Measurements from ENCODE around the gene RAB11A. TPM values are rescaled to one million over a fixed set of nuclear protein-coding genes. Genes with fewer than 3 reads are reported as not detected.

RAB11A gene
- total RNA-seq, 1 donor from 2014 or later = 160 TPM

DNA sequence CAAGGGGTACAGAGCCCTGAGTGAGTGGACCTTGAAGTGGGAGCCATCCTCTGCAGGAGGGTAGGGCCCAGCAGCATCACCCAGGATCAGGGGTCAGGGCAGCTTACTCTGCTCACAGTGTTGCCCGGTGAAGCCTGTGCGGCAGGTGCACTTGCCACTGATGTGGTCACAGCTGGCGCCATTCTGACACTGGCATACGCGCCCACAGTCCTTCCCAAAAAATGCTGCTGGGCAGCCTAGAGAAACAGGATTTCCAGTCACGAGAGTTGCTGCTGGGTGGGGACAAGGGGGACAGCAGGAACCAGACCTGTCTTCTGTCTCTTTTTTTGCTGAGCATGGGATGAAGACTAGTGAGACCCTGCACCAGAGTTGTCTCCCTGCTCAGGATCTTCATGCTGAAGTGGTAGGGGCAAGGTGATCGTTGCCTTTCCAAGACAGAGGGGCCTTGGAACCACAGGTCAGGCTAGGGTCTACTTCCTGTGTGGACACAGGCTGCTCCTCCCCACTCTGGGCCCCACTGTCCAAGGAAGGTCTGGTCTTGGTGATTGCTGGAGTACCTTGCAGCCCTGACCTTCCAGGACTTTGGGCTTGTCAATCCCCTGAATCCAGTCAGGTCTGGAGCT is 46.9 kb downstream of the RAB11A start:
- no peak for DNase-seq (ENCODE audit: low read depth in 2 of 2)

DNA sequence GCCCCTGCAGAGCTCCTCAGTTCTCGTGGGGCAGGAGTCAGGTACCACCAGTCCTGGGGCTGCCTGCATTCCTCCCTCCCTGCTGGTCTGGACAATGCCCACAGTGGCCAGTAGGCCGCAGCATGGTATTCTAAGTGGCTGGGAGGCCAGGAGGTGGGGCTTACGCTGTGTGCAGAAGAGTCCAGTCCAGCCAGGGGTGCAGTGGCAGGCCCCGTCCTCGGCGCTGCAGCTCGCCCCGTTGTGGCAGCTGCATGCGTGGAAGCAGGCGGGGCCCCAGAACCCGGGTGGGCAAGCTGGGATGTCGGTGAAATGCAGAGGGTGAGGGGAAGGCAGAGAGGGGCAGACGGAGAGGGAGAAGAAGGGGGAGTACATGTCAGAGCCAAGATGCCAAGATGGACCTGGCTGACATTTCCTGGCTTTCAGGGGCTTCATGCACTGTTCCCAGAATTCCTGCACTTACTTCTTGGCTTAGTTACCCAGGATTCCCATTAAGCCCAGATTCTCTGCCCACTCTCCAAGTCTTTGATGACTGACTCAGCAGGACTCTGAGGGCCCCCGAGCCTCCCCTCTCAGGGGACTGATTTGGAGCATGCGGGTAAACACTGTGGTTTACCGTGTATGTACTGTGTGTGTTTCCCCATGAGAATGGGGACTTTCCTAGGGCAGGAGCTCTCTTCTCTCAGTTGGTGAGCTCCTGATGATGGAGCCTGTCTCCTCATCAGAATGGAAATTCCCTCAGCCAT is 47.5 kb downstream of the RAB11A start:
- DNase-seq (ENCODE audit: low read depth in 2 of 2) = peak; percentile 65 to 73

DNA sequence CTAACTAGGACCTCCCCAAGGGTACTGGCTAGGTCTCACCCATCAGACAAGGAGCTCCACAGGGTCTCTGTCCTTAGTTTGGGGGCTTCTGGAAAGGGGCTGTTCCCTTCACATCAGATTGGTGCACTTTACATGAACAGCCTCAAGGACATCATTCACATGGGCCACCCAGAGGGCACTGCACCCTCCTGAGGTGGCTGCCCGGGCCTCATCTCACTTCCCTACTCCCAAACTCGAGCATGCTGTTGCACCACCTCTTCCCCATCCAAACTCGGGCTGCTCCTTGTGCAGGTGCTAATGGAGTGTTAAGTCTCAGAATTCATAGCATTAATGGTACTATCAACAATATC is 48.1 kb downstream of the RAB11A start:
- DNase-seq (ENCODE audit: low read depth in 2 of 2) = no peak

DNA sequence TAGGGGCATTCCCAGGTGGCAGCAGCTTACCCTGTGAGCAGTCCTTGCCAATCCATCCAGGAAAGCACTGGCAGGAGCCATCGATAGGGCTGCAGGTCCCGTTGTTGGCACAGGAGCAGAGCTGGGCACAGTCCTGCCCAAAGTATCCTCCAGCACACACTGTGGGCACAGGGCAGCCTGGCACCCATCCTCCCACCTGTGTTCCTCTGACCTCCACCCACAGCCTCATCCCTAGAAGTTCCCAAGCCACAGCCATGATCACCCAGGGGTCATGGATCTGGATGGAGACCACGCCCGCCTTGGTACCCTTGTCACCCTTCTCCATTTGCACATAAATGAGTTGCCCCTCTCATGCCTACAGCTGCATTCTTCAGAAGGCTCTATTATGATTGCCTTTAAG is 48.6 kb downstream of the RAB11A start:
- DNase-seq (ENCODE audit: low read depth in 2 of 2) = no peak

DNA sequence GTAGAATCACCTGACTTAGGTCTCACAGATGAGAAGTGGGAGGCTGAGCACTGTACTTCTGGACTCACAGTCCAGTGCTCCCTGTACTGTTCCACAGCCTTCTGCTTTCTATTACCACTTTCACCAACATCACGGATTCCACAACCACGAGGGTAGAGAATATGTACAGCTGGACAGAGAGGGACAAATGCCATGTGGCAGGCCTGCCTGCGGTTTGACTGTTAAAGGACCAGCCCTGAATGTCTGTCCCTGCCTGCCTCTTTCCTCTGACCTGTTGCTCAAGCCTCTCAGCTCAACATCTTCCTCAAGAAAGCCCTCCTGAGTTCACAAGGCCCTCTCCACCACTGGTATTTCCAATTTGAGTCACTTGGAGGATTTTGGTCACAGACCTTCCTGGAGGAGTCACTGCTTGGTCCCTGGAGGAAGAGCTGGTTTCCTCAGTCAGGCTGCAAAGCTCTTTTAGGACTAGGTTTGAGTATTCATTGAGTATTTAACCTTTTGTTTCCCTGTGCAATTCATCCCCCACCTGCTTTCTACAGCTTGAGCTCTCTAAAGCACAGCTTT is 49.1 kb downstream of the RAB11A start:
- no peak for DNase-seq (ENCODE audit: low read depth in 2 of 2)

DNA sequence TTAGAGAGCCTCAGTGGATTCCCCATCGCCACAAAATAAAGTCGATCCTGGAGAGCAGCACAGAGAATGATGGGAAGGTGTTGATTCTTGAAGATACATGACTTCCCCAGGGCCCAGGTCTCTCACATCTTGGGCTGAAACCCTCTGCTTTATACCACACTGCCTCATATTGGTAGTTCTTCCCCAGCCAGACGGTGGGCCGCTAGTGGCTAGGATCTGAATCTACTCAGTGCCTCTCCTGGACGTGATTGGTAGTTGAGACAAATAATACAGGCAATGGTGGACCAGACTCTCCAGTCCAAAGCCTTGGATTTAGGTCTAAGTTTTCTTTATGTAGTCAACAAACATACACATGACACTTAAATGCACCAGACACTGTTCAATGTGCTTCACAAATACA is 49.7 kb downstream of the RAB11A start:
- no peak for DNase-seq (ENCODE audit: low read depth in 2 of 2)

DNA sequence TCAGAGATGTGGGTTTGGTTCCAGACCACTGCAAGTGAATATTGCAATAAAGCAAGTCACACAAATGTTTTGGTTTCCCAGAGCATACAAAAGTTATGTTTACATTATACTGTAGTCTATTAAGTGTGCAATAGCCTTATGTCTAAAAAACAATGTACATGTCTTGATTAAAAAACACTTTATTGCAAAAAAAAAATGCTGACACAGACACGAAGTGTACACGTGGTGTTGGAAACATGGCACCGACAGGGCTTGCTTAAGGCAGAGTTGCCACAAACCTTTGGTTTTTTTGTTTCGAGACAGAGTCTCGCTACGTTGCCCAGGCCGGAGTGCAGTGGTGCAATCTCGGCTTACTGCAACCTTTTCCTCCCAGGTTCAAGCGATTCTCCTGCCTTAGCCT is 50.1 kb downstream of the RAB11A start:
- DNase-seq (ENCODE audit: low read depth in 2 of 2) = no peak

DNA sequence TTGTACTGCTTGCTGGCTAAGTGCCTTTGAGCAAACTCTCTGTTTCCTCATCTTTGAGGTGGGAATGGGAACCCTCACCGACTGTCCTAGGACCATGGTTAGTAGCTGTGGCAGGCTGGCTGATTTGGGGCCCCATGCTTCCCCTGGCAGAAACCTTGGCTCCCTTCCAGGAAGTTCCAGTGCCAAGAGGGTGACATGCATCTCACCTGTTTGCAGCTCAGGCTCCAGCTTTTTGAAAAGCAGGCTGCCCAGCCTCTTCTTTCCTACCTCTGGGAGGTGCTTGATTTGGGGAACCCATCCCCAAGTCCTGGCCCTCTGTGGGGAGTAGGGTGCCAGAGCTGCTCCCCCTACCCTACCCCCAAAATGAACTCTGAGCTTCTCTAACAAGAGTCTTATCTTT is 50.8 kb downstream of the RAB11A start:
- no peak for DNase-seq (ENCODE audit: low read depth in 2 of 2)

DNA sequence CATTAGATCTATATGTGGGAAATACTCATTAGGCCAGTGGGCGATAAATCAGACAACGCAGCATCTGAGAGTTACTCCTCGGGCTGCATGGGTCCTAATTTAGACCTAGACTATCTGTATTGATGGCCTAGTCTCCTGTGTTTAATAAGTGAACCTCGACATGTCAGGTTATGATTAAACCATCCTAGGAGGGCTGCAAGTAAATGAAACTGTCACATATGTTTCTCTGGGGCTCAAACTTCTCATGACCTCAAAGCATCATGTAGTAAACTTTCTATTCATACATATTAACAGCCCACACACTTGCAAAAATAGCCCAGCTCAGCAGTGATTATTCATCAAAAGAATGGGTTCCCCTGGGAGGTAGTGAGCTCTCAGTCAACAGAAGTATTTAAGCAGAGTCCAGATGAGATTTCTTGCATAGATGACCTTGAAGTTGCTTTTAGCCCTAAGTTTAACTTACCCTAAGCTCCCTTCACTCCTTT is 51.6 kb downstream of the RAB11A start:
- DNase-seq (ENCODE audit: low read depth in 2 of 2) = no peak

DNA sequence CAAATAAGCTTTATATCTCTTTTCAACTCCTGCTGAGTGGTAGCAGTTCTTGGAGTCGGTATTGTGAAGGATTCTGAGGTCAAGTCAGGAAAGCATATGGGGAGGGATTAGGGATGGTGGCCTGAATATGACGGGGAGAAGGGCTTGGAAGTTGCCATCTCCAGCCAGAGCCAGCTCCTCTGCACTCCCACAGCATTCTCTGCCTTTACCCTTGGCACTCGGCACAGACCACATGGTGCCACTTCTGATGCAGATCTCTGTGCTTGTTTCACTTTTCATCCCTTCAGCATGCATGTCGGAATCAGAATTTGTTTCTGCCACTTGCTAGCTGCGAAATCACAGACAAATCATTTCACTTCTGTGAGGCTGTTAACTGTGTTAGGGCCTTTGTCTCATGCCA is 52.5 kb downstream of the RAB11A start:
- DNase-seq (ENCODE audit: low read depth in 2 of 2) = no peak

DNA sequence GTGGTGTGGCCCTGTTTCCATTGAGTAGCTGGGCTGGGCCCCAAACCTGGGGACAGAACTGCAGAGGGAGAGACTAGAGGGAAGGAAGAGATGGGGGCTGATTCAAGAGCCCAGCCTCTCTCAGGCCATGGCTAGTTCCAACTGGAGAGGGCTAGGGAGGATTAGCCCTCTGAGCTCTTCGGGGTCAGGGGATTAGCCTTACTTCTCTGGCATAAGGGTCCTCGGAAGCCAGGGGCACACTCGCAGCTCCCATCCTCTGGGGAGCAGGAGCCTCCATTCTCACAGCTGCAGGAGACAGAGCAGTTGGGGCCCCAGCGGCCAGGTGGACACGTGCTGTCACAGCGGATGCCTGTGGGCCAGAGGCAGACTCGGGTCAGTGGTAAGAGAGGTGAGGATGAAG is 53.3 kb downstream of the RAB11A start:
- no peak for DNase-seq (ENCODE audit: low read depth in 2 of 2)

DNA sequence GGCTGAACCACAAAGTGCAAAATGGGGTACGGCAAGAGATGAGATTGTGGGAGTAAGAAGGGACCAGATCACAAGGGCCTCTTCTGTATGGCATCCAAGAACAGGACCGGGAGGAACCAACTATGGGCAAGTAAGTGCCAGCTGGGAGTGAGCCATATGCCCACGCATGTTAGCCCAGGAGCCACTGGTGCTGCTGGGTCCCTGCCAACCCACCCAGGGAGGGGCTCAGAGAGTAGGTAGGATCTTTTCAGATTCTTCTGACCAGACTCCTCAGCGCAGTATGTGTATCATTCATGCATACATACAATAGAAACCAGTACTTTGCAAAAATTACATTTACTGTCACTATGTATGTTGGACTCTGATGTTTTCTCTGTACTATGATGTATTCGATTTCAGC is 54.0 kb downstream of the RAB11A start:
- DNase-seq (ENCODE audit: low read depth in 2 of 2) = no peak

DNA sequence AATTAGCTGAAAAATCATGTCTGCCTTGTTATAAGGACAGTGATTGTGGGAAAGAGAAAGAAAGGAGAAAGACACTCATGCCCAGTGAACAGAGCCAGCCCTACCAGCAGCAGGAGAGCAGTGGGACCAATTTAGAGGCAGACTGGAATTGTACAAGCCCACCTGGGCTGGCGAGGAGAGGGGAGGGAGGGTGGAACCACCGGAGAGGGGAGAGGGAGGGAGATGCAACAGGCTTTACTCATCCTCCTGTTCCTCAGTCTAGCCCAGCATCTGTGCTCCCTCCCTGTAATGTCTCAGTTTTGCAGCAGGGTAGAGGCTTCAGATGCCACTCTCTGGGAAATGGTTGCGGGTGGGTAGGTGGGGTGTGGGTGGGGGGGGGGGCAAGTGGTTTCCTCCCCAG is 54.7 kb downstream of the RAB11A start:
- no peak for DNase-seq (ENCODE audit: low read depth in 2 of 2)

DNA sequence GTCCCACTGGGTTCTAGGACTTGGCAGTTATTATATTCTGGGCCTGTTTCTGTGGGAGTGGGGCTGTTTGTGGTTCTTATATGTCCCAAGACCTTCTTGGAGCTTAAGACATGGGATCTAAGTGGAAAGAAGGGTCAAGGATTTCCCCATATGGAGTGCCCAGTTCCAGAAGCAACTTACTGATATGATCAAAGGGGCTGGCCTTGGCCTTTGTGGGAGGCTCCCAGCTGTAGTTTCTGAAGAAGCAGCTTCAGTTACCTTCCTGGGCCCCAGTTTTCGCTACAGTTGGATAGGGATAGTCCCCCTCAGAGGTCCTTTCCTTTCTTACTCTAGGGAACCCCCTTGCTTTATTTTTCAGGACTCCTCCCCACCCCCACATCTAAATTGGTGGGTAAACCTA is 56.0 kb downstream of the RAB11A start:
- no peak for DNase-seq (ENCODE audit: low read depth in 2 of 2)

DNA sequence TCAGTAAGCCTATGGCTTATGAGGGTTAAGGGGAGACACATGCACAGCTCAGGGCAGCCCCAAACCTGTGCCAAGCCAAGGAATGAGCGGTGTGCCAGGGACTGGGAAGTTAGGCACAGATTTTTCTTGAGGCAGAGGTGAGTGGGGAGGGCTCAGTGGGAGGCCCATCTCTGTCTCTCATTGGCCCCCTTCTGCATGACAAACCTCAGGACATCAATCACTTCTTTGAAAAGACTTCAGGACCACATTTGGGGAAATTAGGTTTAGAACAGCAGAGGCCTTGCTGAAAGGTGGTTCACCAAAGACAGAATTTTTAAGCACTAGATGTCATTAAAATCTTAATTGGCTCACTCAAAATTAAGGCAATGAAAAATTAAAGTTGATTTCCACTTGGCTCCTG is 57.2 kb downstream of the RAB11A start:
- no peak for DNase-seq (ENCODE audit: low read depth in 2 of 2)

DNA sequence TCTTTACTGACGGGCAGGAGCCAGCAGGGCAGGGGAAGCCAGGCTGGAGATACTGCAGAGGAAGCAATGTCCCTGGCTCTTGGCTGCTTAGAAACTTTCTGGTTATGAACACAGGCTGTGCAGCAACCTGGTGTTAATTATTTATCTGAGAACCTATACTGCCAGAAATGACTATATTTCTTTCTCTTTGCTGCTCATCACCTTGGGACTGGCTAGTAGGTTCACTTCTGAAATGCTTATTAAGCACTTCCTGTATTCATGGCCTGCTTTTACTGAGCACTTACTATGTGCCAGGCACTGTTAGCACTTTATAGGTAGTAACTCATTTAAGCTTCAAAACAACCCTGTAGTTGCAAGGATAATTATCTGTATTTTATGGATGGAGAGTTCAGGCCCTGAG is 57.6 kb downstream of the RAB11A start:
- DNase-seq (ENCODE audit: low read depth in 2 of 2) = no peak

DNA sequence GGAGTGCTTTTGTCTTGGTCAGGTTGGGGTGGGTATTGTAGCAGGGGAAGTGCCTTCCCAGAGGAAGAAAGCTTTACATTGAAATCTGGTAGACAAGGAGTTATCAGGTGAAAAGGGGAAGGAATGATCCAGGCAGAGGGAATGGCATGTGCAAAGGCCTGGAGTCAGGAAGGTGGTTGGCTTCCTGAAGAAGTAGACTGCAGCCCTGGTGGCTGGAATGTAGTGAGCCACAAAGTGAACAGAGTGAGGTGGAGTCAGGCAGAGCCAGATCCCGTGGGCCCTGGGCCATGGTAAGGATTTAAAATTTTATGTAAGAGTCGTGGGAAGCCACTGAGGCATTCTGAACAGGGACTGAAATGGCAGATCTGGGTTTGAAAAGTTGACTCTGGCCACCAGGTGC is 58.3 kb downstream of the RAB11A start:
- no peak for DNase-seq (ENCODE audit: low read depth in 2 of 2)

DNA sequence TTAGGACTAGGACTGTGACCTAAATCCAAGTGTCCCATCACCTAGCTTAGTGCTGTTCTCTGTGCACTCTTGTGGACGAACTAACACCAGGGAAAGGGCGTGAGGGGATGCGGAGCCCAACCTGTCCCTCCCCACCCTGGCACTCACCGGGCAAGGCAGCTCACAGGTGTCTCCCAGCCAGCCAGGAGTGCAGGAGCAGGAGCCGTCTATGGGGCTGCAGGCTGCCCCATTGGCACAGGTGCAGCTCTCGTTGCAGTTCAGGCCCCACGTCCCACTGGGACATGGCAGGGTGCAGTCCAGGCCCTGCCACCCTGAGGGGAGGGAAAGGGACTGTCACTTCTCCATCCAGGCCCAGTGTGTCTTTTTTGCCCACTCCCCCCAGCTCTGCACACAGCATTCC is 60.3 kb downstream of the RAB11A start:
- no peak for DNase-seq (ENCODE audit: low read depth in 2 of 2)

DNA sequence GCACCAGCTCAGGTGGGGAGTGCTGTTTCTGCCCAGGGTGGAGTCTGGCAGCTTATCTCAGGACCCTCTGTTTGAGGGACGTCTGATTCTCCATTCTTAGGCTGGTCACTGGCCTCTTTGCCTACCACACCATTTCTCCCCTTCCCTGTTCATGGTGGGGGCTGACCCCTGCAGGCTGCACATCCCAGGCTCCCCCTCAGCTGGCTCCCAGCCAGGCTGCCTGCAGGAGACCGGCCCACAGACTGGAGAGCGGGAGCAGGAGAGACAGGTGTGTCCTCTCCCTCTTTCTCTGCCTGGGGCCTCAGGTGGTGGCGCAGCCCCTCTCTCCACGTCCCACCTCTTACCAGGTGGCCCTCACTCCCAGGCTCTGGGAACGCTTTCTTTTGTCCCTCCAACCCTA is 60.8 kb downstream of the RAB11A start:
- DNase-seq (ENCODE audit: low read depth in 2 of 2) = no peak

DNA sequence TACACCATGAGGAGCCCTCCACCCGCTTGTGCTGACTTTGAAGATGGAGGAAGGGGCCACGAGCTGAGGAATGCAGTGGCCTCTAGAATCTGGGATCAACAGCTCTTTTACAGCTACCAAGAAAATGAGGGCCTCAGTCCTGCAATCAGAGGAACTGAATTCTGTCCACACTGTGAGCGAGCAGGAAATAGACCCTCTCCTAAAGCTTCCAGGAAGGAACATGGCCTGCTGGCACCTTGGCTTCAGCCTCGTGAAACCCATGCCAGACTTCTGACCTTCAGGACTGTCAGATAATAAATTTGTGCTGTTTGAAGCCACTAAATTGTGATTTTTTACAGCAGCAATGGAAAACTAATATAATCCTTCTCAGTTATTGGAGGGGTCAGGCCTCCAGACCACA is 61.9 kb downstream of the RAB11A start:
- DNase-seq (ENCODE audit: low read depth in 2 of 2) = no peak

DNA sequence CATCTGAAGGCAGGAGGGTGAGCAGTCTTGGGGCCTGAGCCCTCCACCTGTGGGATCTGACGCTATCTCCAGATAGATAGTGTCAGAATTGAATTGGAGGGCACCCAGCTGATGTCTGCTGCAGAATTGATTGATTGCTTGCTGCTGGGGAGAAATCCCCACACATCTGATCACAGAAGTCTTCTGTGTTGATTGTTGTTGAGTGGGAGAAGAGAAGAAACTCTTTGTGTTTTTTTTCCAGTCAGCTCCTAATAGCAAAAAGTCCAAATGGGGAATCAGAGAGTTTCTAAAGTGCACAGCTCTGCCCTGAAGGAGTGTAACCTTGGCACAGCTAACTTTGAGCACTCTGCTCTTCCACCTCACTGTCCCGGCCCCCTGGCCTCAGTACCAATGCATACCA is 66.1 kb downstream of the RAB11A start:
- no peak for DNase-seq (ENCODE audit: low read depth in 2 of 2)

DNA sequence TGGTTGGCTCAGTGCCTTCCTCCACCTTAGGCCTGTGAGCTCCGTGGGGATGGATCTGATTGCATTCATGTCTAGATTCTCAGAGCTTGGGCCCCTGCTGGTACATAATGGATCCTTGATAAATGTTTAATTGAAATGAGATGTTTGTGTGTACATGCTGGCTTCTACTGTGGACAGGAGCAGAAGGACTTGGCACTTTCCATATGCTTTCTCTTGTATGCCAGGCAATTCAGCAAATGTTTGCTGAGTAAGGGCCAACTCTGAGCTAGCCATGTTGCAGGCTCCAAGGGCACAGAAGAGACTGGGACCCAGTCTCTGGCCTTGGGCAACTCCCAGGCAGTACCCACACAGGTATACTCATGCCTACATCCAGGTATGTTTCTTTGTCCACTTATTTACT is 67.0 kb downstream of the RAB11A start:
- no peak for DNase-seq (ENCODE audit: low read depth in 2 of 2)

DNA sequence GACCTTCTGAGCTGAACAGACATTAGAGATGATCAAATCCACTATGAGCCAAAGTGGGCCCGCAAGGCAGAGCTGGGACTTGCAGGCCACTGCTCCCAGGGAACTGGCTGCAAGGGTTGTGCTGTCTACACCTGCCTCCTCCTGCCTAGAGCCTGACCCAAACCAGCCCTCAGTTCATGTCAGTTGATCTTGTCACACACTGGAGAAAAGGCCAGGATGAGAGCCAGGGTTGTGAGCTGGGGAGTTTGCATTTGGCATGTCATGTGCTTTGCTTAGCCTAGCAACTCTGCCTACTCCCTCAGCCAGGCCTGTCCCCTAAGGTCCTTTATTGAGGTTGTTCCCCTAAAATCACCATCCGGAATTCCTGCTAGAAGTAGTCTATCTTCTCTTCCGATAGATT is 67.8 kb downstream of the RAB11A start:
- DNase-seq (ENCODE audit: low read depth in 2 of 2) = no peak

All from lung microvascular endothelial cell (primary cell).